Mesodermal cell (in vitro differentiated cells): ENCODE results near the gene CHMP5.

Source experiments
- H3K27ac ChIP-seq: 2 replicates; pipeline ENCODE4 v1.7.0; 2013; ENCODE audit warnings: mild to moderate bottlenecking, low read depth, low read length, moderate library complexity; ENCODE audit not compliant: severe bottlenecking
- H3K36me3 ChIP-seq: 2 replicates; pipeline ENCODE4 v1.7.1; 2013; ENCODE audit warnings: mild to moderate bottlenecking, low read length, moderate library complexity; ENCODE audit not compliant: control insufficient read depth, insufficient read depth
- H3K4me1 ChIP-seq: one replicate; pipeline ENCODE4 v1.7.1; 2013; ENCODE audit warnings: mild to moderate bottlenecking, low read length; ENCODE audit not compliant: insufficient read depth, control insufficient read depth, poor library complexity, severe bottlenecking
- H3K4me3 ChIP-seq: 2 replicates; pipeline ENCODE4 v1.7.0; 2013; ENCODE audit warnings: low read length, control low read depth, mild to moderate bottlenecking; ENCODE audit not compliant: insufficient read depth, poor library complexity, severe bottlenecking; ENCODE audit errors: extremely low read depth
- H3K9me3 ChIP-seq: 2 replicates; pipeline ENCODE4 v1.7.1; 2013; ENCODE audit warnings: mild to moderate bottlenecking, low read length, moderate library complexity; ENCODE audit not compliant: control insufficient read depth
- WGBS, 2 experiments: methylation state at CpG; one replicate each; pipeline ENCODE4 v1.1.5; 2013; ENCODE audit warnings: missing lambda C conversion rate in 2 of 2; ENCODE audit not compliant: insufficient coverage in 2 of 2; 5-methylcytosine and 5-hydroxymethylcytosine counted together

Gene CHMP5

GRCh38 chr9:33230756-33231622 is 33.9 kb upstream of the CHMP5 start:
- Histone ChIP-seq H3K4me3 (no peak overlapping the region), H3K9me3 (no peaks in the 10 kb centered on the region), H3K27ac (no peak overlapping the region), H3K4me1 (no peaks in the 10 kb centered on the region), H3K36me3 (no peaks in the 10 kb centered on the region)
- 79% methylated on average over 9 to 11 of the region's 13 CpGs for WGBS, 2 experiments

DNA sequence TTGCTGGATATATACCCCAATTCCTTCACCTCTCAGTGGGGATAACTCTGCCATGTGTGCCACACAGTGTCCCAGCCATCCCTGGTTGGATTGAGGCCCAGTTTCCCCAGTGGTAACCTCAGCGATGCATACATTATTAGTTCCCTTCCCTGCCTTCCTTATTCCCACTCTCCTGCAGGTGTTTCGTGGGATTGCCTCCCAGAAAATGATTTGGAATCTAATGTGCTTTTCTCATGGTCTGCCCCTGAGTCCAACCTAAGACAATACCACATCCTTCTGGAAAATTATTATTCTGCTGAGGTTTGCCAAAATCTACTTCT is 33.3 kb upstream of the CHMP5 start:
- Histone ChIP-seq H3K9me3 (no peaks in the 10 kb centered on the region), H3K27ac (no peak overlapping the region), H3K4me3 (no peak overlapping the region), H3K36me3 (no peaks in the 10 kb centered on the region), H3K4me1 (no peaks in the 10 kb centered on the region)
- 96 to 100% methylated on average over 1 to 2 of the region's 2 CpGs for WGBS, 2 experiments

DNA sequence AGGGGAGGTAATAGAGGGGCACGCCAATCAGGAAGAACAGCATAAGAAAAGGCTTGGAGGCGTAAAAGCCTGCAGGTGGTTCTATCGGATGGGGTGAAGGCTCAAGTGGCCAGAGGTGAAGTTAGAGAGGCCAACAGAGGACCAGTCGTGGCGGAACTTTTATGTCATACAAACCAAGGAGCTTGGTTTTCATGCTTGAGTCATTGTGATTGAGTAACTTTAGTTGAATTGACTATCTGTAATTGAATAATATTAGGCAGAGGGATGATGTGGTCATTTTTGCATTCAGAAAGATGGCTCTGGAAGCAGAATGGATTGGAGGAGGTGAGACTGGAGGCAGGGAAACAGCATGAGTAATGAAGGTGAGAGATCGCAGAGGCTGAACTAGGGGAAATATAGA is 32.0 kb upstream of the CHMP5 start:
- Histone ChIP-seq H3K9me3 (no peaks in the 10 kb centered on the region), H3K4me1 (no peaks in the 10 kb centered on the region), H3K27ac (no peak overlapping the region), H3K36me3 (no peaks in the 10 kb centered on the region), H3K4me3 (no peak overlapping the region)
- 81 to 93% methylated on average over 5 to 6 of the region's 6 CpGs for WGBS, 2 experiments

DNA sequence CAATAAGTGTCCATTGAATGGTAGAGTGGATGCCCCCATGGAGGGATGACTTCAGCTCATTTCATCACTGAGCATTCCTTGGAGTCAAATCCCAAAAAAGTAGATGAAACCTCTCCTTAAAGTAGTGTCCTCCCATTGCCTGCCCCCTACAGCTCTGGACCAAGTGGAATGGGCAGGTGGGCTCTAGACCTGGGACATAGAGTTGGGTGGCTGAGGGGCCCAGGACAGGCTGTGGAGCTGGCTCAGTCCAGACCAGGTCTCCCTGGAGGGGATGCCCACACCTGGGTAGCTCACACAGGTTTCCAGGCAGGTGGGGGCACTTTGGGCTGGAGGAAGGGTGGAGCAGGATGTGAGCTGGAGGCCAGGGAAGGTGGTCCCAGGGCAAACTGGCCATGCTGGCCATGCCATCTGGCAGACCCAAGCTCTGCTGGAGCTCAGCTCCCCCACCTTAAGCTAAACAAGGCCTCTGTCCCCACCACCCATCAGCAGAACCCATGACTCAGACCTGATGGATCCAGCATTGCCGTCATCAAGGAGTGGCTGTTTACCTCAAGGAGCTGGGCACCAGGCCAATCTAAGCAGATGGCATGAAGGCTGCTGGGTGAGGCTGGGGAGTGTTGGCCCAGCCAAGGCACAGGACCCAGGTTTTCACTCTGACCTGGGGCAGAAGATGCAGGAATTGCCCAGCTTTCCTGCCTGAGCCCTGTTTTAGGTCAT is 31.1 kb upstream of the CHMP5 start:
- H3K4me1 ChIP-seq: no peaks in the 10 kb centered on the region
- WGBS, 2 experiments: 89 to 90% methylated on average over 1 of the region's 1 CpG
- no peaks in the 10 kb centered on the region for H3K9me3 ChIP-seq
- H3K27ac ChIP-seq: no peak overlapping the region
- H3K4me3 ChIP-seq: no peak overlapping the region
- H3K36me3 ChIP-seq: no peaks in the 10 kb centered on the region

- Histone ChIP-seq H3K27ac (no peak overlapping the region), H3K4me3 (no peak overlapping the region), H3K4me1 (peaks cover 1% of the 10 kb centered on the region), H3K9me3 (no peaks in the 10 kb centered on the region), H3K36me3 (no peaks in the 10 kb centered on the region)
- WGBS, 2 experiments: 80 to 83% methylated on average over 7 to 8 of the region's 9 CpGs
Observed at GRCh38 chr9:33234511-33235467, 30.1 kb upstream of the CHMP5 start.

GRCh38 chr9:33236571-33236970 is 28.3 kb upstream of the CHMP5 start:
- Histone ChIP-seq H3K4me3 (no peak overlapping the region), H3K27ac (no peak overlapping the region), H3K9me3 (no peaks in the 10 kb centered on the region), H3K36me3 (no peaks in the 10 kb centered on the region), H3K4me1 (peaks cover 5% of the 10 kb centered on the region)
- 43 to 65% methylated on average over 2 of the region's 3 CpGs for WGBS, 2 experiments

DNA sequence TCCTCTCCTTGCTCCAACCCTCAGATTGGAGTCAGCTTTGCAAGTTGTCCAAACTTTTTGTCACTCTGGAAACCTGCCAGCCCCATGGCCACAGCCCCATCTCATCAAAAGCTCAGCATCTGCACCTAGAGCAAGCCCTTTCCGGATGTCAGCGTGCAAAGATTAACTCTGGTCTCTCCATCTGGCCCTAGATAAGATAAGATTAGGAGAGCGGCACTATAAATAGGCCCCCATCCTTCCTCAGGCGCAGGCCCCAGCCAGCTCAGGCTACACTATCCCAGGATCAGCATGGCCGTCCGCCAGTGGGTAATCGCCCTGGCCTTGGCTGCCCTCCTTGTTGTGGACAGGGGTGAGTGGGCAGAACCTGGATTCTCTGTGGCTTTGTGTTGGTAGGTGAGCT is 24.9 kb upstream of the CHMP5 start, which contains the start of gene SPINK4:
TSS of gene SPINK4 (plus strand) at position 247 of the 400 bp plus-strand sequence. CDS start at position 289, 42 bp downstream.
- no peak within 1 kb of the TSS for H3K27ac ChIP-seq
- H3K4me1 ChIP-seq: peaks cover 5% of the 10 kb centered on the region
- no peak within 1 kb of the TSS for H3K4me3 ChIP-seq
- 83 to 88% methylated on average over 1 to 2 of the region's 7 CpGs for WGBS, 2 experiments
- no peaks in the 10 kb centered on the region for H3K9me3 ChIP-seq
- H3K36me3 ChIP-seq: no peaks in the 10 kb centered on the region

DNA sequence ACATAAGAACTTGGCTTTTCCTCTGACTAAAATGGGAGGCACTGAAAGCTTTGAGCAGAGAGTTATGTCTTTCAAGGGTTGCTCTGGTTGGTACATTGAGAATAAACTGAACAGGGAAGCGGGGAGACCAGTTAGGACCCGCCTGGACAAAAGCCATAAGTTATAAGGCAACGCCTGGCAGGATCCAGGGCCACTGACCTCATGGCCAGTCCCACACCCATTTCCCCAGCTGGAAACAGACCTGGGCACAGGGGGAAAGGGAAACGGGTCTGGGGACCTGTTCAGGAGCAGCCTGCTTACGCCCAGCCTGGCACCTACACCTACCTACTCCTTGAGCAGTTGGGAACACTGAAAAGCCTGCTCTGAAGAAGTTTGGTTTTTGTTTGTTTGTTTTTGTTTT is 23.6 kb upstream of the CHMP5 start:
- Histone ChIP-seq H3K36me3 (no peaks in the 10 kb centered on the region), H3K4me3 (no peak overlapping the region), H3K27ac (no peak overlapping the region), H3K9me3 (no peaks in the 10 kb centered on the region), H3K4me1 (peaks cover 5% of the 10 kb centered on the region)
- WGBS, 2 experiments: 83% methylated on average over 1 of the region's 5 CpGs; no CpG with 5 or more reads in 1 of the 2 experiments

DNA sequence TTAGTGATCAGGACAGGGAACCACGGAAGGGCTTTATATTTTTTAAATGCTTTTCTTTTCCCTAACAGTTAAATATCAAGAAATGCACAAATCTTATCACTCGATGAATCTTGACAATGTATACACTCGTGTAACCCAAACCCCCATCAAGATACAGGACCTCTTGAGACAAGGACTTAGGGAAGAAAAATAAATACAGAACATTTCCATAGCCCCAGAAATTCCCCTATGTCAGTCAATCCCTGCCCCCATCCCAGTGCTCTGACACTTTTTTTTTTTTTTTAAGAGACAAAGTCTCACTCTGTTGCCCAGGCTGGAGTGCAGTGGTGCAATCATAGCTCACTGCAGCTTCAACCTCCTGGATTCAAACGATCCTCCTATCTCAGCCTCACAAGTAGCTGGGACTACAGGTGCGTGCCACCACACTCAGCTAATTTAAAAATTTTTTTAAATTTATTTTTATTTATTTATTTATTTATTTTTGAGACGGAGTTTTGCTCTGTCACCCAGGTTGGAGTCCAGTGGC is 22.2 kb upstream of the CHMP5 start:
- no peak overlapping the region for H3K4me3 ChIP-seq
- H3K27ac ChIP-seq: no peak overlapping the region
- peaks cover 5% of the 10 kb centered on the region for H3K4me1 ChIP-seq
- H3K9me3 ChIP-seq: no peaks in the 10 kb centered on the region
- 89 to 90% methylated on average over 2 to 3 of the region's 6 CpGs for WGBS, 2 experiments
- H3K36me3 ChIP-seq: no peaks in the 10 kb centered on the region

GRCh38 chr9:33244137-33244784 is 20.6 kb upstream of the CHMP5 start:
- Histone ChIP-seq H3K4me3 (no peak overlapping the region), H3K9me3 (no peaks in the 10 kb centered on the region), H3K36me3 (peaks cover 14% of the 10 kb centered on the region), H3K4me1 (peaks cover 5% of the 10 kb centered on the region), H3K27ac (no peak overlapping the region)
- 93 to 97% methylated on average over 3 to 5 of the region's 9 CpGs for WGBS, 2 experiments
